NOMO-1 treated with dmso at 0.1 percent for 144 hours (cell line): ENCODE results near the gene MORN1.

Experiments used
- DNase-seq: peaks from one replicate; lab custom pipeline; 2025; ENCODE audit not compliant: unreplicated experiment; lab: John Stamatoyannopoulos, UW

The MORN1 gene

DNA sequence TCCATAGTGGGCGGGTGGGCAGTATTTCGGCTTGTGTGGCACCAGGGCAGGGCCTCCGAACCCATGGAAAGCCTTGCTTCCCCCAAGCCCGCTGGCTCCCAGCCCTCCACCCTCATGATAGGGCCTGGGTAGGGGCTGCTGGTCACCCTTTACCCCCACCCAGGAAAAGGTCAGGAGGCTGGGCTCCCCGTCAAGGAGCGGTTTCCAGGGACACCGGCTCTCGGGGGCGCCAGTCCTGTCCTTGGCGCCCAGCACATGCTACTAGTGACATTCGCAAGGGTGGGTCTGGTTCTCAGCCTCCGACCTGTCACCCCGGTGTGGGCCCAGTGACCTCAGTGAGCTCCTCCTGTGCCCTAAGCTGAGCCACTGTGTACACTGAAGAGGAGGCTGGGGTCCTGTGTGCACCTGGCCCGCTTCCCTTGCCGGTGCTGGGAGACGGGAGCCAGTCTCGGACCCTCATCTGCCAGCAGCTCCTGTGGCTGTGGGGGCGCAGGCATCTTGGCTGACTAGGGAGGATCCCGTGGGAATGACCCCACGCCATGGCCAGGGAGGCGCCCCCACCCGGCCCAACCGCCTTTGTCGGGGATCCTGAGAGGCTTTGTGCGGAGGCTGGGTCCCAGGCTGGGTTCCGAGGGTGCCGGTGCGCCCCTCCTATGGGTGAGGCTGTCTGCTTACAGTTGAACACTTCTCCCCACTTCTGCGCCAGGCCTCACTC, 108.6 kb downstream of the MORN1 start:
- no peak for DNase-seq

DNA sequence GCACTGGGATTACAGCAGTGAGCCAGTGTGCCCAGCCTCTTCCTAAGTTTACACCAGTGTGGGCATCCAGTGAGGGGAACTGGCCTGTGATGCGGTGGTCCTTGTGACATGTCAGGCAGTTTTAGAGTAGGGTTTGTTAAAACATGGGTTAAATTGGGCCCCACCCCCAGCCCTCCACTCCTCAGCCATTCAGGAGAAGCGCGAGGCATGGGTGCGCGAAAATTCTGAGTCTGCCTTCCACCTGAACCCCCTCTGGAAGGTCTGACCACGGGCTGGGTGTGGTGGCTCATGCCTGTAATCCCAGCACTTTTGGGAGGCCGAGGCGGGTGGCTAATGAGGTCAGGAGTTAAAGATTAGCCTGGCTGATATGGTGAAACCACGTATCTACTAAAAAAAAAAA, 111.5 kb downstream of the MORN1 start:
- DNase-seq, result no peak

DNA sequence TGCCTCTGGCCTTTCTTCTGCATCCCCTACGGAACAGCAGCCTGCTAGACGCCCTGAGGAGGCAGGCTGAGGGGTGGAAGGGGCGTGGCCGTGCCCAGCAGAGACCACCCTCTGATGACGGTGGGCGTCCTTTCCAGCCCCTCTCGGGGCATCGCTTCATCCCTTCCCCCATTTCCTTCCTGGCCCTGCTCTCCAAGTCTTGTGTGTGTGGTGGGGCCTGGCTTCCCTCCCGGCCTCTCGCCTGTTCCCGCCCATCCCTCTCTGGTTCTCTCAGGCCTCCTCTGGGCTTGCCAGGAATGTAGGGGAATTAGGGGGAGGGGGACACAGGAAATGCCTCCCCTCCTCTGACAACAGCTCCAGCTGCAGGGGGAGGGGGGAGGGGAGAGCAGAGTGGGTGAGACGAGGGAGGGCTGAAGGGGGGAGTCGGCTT, 112.1 kb downstream of the MORN1 start:
- no peak for DNase-seq

DNA sequence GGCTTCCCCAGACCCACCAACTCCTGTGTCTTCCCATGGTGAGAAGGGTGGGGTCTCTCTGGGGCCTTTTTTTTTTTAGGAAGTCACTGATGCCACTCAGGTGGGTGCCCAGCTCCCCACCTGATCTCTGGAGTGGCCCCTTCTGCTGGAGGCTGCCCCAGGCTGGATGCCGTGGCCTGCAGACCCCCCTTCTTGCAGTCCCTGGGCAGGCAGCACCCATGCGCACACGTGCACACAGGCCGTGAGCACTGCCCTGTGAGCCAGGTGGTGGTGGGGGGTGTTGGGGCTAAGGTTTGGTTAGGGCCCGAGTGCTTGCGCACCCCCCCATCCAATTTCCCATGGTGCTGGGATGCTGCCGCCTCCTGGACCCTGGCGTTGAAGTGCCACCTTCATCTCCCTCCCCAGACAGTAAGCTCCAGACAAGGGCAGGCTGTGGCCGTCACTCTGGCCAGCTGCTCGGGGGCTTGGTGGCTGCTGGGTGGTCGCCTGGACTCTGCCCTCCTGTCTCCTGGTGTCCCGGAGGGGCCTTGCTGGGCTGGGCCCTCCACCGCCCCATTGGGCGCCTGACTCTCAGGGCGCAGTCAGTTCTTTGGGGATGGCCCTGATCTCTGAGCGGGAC, 112.7 kb downstream of the MORN1 start:
- no peak for DNase-seq

DNA sequence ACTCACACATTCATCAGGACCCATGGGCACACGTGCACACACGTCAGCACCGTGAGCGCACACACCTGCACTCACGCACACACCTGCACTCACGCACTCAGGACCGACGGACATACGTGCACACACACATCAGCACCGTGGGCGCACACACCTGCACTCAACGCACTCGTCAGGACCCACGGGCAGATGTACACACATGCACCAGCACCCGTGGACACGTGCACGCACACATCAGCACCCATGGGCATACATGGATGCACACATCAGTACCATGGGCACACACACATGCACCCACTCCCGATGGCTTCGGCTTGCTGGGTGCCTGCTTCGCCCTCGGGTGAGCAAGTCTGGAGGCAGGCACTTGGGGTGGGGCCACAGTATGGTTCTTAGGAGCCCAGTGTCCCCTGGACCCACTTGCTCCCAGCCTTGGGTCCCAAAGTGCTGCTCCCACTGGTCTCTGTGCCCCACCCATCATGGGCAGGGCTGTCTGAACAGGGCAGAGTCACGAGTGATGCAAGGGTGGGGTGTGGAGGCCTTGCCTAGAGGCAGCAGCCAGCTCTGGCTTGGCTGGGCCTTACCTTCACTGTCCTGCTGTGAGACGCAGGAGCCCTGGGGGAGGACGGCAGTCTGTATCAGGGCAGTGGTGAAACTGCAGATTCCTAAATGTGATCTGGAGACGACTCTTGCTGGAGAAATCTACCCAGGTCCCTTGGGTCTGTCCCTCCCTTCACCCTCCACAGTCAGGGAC, 113.4 kb downstream of the MORN1 start:
- DNase-seq, result no peak

DNA sequence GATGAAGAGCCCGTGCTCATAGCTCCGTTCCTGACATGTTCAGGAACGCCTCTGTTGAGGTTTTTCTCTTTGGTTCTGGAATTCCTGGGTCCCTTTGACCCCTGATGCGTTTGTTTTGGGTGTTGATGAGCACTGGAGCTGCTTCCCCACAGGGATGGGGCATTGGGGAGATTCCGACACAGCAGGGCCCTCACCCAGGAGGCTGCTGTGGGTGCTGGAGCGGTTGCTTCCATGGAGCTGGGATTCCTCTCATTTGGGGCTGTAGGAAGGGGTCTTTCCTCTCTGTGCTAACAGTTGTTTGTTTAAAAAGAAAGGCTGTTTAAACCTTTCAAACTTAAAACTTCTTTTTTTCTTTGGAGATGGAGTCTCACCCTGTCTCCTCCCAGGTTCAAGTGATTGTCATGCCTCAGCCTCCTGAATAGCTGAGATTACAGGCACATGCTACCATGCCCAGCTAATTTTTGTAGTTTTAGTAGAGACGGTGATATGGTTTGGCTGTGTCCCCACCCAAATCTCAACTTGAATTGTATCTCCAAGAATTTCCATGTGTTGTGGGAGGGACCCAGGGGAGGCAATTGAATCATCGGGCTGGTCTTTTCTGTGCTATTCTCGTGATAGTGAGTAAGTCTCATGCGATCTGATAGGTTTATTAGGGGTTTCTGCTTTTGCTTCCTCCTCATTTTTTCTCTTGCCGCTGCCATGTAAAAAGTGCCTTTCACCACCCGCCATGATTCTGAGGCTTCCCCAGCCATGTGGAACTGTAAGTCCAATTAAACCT, 114.4 kb downstream of the MORN1 start:
- DNase-seq, result no peak

DNA sequence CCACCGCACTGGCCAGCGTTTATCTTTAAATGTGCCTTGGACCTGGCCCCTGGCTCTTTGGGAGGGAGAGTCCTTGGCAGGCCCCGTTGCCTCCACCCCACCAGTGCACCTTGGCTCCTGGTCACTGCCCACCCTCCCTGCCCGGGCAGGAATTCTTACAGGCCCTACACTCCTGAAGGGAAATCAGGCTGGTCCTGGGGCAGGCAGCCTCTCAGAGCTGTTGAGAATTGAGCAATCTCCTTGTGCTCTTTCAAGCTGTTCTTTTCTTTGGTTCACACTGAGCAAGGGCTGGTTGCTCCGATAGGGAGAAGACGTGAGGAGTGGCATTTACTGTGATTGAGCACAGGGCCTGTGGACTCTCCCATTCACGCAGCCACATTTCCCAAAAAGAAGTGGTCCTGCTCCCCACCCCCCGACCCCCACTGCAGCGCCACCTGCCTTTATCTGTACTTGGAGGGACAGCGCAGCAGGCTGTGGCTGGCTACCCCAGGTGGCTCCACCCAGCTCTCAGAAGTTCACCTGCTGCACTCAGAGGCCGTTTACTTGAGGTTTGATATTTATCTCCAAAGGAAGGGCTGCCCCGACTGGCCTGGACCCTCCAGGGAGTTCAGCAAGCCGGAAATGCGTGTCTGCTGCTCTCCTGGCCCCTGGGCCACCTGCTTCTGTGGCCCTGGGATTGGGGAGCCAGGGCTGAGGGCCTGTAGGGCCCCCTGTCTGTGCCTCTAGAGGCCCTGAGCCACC, 115.4 kb downstream of the MORN1 start:
- no peak for DNase-seq

DNA sequence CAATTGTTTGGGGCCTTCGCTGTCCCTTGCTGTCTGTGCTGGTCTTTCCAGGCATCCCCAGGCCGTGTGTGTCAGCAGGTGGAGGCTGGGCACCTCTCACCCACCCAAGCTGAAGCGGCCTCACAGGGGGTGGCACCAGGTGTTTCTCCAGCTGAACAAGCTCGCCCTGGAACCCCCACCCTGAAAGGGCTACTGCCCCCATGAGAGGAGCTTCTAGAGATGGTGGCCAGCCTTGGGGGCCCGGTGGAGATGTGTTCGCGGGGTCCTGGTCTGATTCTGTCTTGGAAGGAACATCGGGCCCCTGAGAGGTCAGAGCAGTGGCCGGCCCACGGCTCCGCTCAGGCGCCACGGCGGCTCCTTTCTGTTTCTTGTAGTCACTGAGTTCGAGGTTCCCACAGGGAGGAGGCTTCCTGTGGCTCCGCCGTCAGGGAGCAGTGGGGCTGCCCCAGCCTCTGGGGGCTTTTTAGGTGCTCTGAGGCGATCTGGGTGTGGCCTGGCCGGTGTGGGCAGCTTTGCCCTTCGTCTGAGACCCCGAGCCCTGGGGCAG, 116.4 kb downstream of the MORN1 start:
- no peak for DNase-seq

DNA sequence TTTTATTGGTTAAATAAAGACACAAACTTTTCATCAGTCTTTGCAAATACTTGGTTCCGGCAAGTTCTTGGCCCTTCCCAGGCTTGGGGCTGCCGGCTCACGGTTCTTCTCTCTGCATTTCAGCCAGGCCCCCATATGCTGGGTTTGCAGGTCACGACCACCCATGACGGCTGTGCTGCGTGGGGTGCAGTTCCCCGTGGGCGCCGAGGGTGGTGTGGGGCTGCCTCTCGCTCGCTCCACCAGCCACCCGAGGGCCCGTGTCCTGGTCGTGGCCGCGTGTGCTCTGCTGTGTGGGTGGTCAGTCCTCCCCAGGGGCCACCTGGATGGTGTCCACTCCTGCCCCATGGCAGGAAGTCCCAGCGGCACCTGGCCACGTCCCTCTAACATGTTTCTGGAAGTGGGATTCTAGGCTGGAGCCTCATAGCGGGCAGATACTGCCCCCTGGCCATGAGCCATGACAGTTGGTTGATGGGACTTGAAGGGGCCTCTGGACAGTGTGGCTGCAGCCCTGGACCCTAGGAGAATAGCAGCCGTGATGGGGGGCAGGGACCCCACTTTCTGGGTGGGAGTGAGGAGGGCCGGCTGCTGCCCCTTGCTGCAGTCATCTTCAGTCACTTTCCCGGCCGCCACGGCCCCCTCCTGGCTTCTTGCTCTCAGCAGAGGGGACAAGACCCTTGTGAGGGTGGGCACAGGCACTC, 117.0 kb downstream of the MORN1 start:
- DNase-seq, result no peak

DNA sequence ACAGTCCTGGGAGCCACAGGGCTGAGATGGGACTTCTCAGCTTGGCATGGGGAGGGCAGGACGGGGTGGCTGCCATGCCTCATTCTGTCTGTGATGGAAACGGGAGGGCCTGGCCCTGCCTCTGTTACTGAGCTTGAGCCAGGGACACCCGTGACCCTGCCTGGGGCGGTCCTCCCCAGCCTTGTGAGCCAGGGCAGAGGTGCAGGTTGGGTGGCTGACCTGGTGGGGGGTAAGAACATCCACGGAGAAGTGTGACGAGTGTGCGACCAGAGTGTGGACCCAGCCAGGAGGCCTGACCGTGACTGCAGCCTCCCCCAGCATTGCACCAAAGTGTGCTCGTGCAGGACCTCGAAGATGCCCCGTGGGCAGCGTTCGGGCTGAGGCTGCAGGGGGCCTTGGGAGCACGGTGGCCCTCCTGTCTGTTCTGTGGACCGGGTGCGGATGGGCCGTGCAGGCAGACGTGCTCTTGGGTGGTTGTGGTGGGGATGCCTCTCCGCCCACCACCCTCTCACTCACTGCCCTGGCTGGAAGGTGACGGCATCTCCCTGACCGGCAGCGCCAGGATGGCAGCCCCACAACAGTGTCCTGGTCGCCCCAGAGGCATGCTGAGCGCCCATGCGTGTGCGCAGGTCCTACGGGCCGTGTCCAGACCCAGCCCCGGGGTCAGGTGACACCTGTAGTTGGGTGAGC, 117.8 kb downstream of the MORN1 start:
- DNase-seq, result no peak

DNA sequence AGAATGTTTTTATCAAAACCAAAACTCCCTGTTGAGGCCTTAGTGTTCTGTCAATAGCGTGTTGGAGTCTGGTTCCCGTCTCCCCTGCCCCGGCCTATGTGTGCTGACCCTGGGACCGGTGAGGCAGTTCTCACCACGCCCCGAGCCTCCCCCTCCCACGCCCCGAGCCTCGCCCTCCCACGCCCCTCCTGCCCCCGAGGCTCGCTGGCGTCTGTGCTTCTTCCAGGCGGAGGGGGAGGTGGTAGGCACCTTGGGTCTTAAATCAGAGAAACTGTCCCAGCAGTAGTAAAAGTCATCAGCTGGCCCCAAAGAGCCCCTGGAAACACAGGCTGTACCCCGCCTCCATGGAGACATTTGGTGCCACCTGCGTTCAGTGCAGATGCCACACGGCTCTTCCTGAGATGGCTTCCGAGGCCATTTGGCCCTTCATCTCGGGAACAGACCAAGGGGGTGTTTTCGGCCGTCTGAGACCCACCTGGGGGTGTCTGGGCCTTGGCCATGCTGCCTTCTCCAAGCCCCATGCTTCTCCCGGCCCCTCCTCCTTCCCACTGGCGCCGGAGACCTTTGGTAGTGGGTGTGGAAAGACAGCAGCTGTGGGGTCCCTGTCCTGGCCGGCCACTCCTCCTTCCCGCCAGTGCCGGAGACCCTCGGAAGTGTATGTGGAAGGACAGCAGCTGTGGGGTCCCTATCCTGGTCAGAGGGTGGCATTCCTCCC, 118.5 kb downstream of the MORN1 start:
- no peak for DNase-seq

DNA sequence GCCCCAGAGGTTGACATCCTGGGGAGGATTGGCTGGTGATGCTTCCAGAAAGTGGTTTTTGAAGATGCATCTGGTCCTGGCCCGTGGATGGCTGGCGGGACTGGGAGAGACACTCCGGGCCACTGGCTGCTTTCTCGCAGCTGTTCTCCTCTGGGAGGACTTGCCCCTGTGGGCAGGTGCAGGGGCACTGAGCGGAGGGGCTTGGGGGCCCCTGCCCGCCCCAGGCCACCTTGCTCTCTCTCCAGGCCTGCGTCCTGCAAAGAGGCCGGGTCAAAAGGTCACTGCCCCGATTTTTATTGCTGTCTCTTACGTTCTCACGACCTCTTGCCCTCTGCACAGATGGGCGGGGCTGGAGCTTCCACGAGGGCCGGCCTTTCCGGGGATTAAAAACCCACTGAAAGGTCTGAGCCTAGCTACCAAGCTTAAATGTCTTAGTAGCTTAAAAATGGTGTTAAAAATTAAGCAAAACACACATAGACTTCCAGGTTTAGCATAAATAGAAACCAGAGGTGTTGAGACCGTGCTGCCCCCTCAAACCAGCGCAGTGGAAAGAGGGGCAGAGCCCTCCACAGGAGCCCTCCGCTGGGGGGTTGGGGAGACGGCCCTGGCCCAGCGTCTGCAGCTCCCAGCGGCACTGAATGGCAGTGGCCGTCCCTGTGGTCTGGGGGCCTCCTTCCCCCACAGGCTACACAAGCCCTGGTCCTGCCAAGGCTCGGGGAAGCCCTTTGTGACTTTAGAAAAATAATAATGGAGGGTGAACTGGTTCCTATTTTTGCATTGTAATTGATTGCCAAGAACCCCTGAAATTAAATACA, 119.3 kb downstream of the MORN1 start:
- DNase-seq, result no peak
